Stimulated activated CD4-positive, alpha-beta T cell treated with anti-CD3 and anti-CD28 coated beads, Interleukin-12 subunit alpha, Interleukin-12 subunit beta, amount 100 ng/mL, for 4 hours (primary cell): ENCODE measurements around the gene CREBBP.

Source experiments
- DNase-seq: peaks from one replicate; pipeline ENCODE4 v3.0.0-alpha.2; 2020

CREBBP gene

DNA sequence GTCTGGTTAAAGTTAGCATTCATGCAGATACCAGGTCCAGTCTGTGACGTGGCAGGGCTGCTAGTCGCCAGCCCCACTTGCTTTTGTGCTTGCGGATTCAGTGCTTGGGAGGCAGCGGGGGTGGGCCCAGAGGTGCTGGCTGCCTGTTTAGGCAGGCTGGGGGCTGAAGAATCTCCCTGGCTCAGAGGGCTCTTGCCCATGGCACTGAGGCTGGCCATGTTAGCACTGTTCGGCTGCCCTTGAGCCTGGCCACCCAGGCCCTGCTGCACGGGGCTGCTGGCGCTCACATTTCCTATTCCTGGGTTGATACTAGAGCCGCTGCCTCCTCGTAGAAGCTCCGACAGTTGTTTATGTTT lies 30.0 kb downstream of the CREBBP start:
- no peak for DNase-seq

- DNase-seq: no peak
Observed at GRCh38 chr16:3849751-3850543, 30.6 kb downstream of the CREBBP start.

- DNase-seq: no peak
Observed at GRCh38 chr16:3846595-3847091, 33.9 kb downstream of the CREBBP start.

DNA sequence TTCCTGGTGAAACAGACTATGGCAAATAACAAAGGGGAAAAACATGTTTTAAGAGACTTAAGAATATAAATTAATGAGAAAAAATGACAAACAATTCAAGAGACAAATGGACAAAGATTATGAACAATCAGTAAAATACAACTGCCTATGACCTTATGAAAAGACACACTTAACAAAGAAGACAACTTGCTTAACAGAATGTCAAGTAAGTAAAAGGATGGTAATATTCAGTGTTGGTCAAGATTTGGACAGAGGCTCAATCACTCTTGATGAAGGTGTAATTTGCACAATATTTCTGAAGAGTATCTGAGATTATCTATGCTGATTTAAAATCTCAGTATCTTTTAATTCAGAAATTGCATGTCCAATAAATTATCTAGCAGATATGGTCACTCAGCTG lies 34.4 kb downstream of the CREBBP start:
- no peak for DNase-seq

- DNase-seq: no peak
Observed at GRCh38 chr16:3842994-3843393, 37.5 kb downstream of the CREBBP start.

DNA sequence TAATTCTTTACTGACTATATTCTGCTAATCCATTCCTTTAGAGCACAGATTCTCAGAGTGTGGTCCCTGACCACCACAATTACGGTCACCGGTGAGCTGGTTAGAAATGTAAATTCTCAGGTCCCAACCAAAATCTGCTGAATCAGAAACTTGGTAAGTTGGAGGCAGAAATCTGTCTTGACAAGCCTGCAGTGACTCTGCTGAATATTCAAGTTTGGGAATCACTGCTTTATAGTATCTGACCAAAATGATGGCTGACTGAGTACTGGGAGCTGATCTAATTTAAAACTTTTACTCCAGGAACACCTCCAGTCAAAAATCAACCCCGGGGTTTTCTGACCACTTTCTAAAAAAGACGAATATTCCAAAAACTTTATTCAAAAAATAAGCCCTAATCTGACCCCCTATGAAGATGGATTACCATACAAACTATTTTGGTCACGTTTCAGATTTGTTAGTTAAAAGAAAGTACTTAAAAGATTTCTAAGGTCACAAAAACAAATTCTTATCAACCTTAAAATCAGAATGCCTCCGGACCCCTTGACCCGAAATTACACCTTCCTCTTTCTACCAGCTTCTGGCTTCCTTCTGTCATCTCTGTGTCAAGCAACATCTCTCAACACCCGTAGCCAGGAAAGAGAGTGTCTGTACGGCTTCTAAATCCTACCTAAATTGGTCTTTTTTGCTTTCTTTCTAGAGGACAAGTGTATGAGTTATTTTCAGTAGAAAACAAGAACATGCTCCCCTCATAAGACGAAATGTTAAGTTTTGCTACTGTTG lies 38.6 kb downstream of the CREBBP start:
- DNase-seq: no peak

- no peak for DNase-seq
Observed at GRCh38 chr16:3839402-3840184, 40.9 kb downstream of the CREBBP start.

DNA sequence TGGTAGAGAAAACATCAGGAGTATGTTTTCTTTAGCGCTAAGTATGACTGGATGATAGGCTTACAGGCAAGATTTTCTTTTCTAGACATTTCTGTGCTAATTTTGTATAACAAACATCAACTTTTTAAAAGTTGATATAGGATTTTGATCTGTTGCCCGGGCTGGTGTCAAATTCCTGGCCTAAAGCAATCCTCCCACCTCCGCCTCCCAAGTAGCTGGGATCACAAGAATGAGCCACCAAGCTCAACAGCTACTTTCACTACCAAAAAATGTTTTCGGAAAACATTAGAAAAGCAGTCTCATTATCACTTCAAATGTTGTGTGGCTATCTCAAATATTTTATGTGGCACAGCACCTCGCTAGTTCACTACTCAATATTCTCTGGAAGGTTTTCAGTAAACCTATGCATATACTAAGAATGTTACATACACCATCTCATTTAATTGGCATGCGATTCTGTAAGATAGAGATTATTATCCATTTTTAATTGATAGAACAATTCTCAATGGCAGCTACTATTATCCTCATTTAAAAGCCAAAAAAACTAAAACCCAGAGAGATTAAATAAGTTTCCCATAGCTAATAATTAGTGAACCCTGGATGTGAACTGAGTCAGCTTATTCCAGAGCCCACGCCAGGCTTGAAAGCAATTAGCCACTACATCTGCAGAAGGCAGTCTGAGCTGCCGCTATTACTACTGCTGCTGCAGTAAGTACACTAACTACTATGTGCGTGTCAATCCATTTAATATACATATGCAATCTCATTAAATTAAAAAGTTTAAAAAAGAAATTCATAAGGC lies 41.7 kb downstream of the CREBBP start:
- DNase-seq: no peak

- no peak for DNase-seq
Observed at GRCh38 chr16:3837851-3838586, 42.5 kb downstream of the CREBBP start.

- DNase-seq: no peak
Observed at GRCh38 chr16:3836641-3837040, 43.9 kb downstream of the CREBBP start.

DNA sequence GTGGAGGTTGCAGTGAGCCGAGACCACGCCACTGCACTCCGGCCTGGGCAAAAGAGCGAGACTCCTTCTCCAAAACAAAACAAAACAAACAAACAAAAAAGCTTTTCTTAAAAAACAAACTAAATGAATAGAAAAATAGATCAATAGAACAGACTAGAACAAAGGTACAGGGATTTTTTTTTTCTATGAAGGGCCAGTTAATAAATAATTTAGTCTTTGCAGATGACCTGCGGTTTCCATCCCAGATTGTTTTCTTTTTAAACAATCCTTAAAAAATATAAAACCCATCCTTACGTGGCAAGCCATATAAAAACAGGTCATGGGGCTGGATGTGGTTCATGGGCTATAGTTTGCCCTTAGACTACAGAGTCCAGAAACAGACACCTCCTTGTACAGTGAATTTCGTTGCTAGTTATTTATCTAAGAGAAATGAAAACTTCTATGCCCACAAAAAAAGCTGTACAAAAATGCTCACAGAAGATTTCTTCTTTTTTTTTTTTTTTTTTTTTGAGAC lies 45.4 kb downstream of the CREBBP start:
- DNase-seq: no peak

- DNase-seq: no peak
Observed at GRCh38 chr16:3832668-3833067, 47.8 kb downstream of the CREBBP start.

DNA sequence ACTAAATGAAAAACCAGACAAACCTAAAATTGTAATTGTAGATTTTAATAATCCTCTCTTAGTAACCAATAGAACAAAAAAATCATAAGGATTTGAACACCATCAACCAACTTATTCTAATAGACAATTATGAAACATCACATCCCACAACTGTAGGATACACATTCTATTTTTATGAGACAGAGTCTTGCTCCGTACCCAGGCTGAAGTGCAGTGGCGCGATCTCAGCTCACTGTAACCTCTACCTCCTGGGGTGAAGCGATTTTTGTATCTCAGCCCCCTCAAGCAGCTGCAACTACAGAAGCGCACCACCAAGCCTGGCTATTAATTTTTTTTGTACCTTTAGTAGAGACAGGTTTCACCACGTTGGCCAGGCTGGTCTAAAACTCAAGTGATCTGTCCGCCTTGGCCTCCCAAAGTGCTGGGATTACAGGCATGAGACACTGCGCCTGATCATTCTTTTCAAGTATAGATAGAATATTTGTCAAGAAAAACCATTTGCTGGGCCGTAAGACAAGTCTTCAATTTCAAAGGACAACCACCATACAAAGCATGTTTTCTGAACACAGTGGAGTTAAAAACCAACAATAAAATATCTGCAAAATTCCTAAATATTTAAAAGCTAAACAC lies 49.8 kb downstream of the CREBBP start:
- DNase-seq: no peak

DNA sequence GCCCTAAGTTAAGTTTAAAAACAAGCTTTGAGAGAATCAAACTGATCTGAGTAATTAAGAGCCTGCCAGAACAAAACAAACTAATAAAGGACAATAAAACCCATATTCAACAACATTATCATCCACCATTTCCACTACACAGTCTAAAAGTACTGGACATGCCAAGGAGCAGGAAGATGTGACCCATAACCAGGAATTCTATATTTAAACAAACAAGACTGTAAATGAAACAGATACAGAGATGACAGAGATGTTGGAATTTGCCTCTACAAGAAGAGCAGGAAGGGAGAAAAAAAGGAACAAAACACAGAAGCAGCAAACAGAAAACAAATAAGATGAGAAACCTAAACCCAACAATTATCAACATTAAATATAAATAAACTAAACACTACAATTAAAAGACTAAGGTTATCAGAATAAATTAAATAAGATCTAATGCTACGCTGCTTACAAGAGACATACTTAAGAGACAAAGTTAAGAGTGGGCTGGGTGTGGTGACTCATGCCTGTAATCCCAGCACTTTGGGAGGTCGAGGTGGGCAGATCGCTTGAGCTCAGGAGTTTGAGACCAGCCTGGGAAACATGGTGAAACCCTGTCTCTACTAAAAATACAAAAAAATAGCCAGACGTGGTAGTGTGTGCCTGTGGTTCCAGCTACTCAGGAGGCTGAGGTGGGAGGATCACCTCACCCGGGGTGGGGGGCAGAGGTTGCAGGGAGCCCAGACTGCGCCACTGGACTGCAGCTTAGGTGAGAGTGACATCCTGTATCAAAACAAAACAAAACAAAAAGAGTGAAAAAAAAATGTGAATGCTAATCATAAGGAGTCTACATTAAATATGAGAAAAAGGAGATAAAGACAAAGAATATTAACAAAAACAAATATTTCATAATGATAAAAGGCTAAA lies 50.6 kb downstream of the CREBBP start:
- no peak for DNase-seq

DNA sequence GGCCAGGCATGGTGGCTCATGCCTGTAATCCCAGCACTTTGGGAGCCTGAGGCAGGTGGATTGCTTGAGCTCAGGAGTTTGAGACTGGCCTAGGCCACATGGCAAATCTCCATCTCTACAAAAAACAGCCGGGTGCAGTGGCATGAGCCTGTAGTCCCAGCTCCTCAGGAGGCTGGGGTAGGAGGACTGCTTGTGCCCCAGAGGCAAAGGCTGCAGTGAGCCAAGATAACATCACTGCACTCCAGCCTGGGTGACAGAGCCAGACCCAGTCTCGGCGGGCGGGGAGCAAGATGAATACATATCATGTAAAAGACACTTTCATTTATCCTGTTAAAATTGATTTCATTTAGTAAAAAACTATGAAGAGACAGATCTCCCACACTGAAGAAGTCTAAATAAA lies 54.6 kb downstream of the CREBBP start:
- DNase-seq: no peak

- DNase-seq: no peak
Observed at GRCh38 chr16:3825103-3825502, 55.4 kb downstream of the CREBBP start.

DNA sequence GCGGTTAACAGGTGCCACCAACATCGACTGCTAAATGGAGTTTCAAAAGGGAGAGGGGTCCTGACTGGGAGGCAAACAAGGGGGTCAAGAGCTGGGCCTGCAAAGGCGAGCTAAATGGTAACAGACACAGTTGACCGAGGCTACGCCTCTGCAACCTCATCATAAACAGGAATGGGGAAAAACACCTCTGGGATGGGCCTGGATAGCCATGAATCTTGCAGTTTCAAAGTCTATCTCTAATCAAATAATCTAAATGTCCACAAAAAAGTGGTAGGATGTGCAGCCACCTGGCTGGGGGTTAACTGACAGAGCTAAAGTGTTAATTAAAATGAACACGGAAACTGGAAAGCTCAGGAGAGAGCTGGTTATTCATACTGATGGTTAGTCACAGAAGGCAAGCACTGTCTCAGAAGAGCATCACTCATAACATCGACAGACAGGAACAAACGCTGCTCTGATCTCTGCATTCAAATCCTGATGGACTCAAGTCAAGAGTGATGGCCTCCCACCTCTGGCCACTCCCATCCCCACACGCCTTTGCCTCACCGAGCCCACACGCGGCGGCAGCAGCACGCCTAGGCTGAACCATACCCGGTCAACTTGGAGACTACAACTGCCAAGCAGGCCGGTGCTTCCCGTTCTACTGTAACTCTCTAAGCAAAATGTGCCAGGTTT lies 56.3 kb downstream of the CREBBP start:
- no peak for DNase-seq

DNA sequence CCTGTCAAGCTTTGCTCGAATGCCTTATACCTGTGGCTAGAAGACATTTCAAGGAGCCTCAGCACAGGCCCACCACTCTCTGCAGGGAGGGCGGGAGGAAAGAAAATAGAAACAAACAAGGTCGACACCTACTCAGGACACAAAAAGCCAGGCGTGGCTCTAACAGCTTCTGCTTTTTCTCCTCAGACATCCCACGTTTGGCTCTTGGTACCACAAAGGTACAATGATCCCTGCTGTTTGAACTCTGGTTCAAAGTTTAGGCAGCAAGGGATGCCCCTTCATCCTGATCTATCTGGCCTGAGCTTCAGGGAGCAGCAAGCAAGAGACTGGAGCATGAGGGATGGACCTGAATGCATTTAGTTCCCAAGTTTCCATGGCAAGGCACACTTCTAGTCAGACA lies 57.1 kb downstream of the CREBBP start:
- no peak for DNase-seq

- DNase-seq: no peak
Observed at GRCh38 chr16:3822366-3823045, 58.0 kb downstream of the CREBBP start.
